IPS-20b (cell line): ENCODE measurements around the gene UBN2.

ENCODE experiments used
- H3K27ac ChIP-seq: one replicate; pipeline ENCODE4 v1.5.1; 2013; ENCODE audit warnings: low read length
- H3K27me3 ChIP-seq: 2 replicates; pipeline ENCODE4 v1.6.1; 2013; ENCODE audit warnings: mild to moderate bottlenecking, low read length, inconsistent platforms; ENCODE audit not compliant: insufficient read depth
- H3K36me3 ChIP-seq: 2 replicates; pipeline ENCODE4 v1.6.1; 2013; ENCODE audit warnings: low read depth, mild to moderate bottlenecking, inconsistent platforms, low read length, moderate library complexity; ENCODE audit not compliant: insufficient read depth
- H3K4me1 ChIP-seq: 2 replicates; pipeline ENCODE4 v1.6.1; 2013; ENCODE audit warnings: mild to moderate bottlenecking, control low read depth, inconsistent platforms, low read length, moderate library complexity; ENCODE audit not compliant: insufficient read depth
- H3K4me3 ChIP-seq: 2 replicates; pipeline ENCODE4 v1.5.1; 2013; ENCODE audit warnings: mild to moderate bottlenecking, low read length, inconsistent platforms
- H3K9ac ChIP-seq: 2 replicates; pipeline ENCODE4 v1.6.1; 2013; ENCODE audit warnings: low read depth, mild to moderate bottlenecking, inconsistent platforms, low read length, moderate library complexity
- H3K9me3 ChIP-seq: 2 replicates; pipeline ENCODE4 v1.6.1; 2013; ENCODE audit warnings: mild to moderate bottlenecking, low read depth, low read length, inconsistent platforms; ENCODE audit not compliant: insufficient read depth

The UBN2 gene

DNA sequence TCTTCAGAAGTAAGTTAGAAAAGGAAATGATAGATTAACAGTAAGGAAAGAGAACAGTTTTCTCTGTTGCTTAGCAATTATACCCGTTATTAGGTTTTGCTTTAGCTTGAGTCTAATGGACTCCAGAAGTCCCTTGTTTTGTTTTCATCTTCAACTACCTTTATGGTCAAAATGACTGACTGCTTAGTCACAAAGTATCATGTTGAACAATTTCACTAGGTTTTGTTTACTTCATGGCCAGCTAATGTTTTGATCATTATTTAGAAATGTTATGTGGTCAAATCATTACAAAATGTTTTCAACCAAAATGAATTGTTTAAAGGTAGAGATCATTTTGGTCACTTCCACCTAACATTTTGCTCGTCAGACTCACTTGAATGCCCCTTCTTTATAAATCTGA lies 1.9 kb downstream of the UBN2 start:
- Histone ChIP-seq H3K36me3 (peaks cover 10% of the 10 kb centered on the region), H3K9ac (no peak overlapping the region), H3K9me3 (no peaks in the 10 kb centered on the region), H3K27ac (no peak overlapping the region), H3K4me1 (peaks cover 4% of the 10 kb centered on the region; the same call in 1 of the 2 replicates), H3K4me3 (peak overlapping the region; percentile 83), H3K27me3 (no peaks in the 10 kb centered on the region)

DNA sequence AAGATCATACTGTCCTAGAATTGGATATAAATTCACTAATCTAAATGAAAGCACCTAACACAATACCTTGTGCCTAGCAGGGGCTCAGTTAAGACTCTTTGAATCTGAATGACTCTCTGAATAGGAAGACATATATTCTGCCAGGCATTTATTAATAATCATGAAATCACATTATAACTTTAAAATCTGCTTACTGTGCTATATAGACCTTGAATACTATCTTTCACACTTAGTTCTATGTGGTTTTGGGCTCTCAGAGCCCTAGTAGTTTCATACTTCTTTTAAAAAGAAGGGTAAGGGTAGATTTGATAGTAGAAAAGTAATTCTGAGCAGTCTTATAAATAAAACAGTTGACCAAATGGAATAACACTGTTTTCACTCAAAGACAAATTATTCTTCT lies 10.2 kb downstream of the UBN2 start:
- H3K27ac ChIP-seq: no peak overlapping the region
- no peaks in the 10 kb centered on the region for H3K4me1 ChIP-seq
- no peak overlapping the region for H3K9ac ChIP-seq
- no peaks in the 10 kb centered on the region for H3K27me3 ChIP-seq
- no peaks in the 10 kb centered on the region for H3K9me3 ChIP-seq
- no peak overlapping the region for H3K4me3 ChIP-seq
- peaks cover 81% of the 10 kb centered on the region for H3K36me3 ChIP-seq

DNA sequence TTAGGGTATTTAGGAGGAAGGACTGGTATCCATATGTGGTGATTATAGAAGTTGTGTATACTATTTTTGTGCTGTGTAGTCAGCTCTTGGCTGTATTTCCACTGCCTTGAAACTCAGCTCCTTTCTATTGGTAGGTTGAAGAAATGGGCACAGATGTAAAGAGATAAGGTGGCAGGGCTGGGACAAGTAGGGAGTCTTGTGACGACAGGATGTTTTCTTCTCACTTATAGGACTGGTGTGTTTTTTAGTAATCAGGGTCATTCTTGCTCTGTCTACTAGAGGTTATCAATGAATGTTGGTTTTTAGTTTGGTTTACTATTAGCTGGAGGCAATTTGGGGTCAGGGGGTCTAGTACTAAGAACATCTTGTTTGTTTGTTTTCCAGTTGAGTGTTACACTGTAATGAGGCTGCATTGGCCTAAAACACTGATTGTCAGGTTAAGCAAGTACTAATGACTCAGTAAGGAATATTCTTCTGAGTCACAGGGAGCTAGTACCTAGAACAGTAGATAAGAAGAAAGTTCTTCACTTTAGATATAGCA lies 11.8 kb downstream of the UBN2 start:
- Histone ChIP-seq H3K36me3 (peaks cover 84% of the 10 kb centered on the region), H3K4me3 (no peak overlapping the region), H3K9me3 (no peaks in the 10 kb centered on the region), H3K27me3 (no peaks in the 10 kb centered on the region), H3K4me1 (no peaks in the 10 kb centered on the region), H3K9ac (no peak overlapping the region), H3K27ac (no peak overlapping the region)

DNA sequence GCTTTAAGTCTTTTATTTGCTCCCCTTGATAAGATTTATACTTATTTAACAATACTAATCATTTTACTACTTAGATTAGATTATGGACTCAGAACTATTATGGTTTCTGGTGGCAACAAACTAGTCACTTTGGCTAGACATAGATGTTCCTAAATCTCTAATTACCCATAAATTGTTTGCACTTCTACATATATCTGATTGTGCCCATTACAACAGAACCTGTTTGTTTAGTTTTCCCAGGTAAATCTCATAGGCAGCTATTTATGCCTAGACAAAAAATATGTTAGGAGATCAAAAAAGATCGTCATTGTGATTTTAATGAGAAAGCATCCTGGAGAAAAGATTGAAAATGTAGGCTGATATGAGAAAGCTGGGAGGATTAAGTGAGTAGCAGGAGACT lies 14.4 kb downstream of the UBN2 start:
- Histone ChIP-seq H3K27me3 (no peaks in the 10 kb centered on the region), H3K4me1 (no peaks in the 10 kb centered on the region), H3K4me3 (no peak overlapping the region), H3K9ac (no peak overlapping the region), H3K36me3 (peaks cover 84% of the 10 kb centered on the region), H3K27ac (no peak overlapping the region), H3K9me3 (no peaks in the 10 kb centered on the region)

DNA sequence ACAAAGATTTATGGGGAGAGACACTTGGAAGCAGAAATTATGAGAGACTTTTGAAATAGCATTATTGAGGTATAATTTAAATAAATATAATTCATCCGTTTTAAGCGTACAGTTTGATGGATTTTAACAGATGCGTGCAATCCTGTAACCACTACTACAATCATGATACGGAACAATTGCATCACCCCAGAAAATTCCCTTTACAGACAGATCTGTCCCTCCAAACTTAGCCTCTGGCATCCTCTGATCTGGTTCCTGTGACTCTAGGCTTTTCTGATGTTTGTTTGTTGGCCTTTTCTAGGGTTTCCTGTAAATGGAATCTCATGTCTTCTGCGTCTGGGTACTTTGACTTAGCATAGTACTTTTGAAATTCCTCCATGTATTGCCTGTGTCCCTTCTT lies 15.5 kb downstream of the UBN2 start:
- Histone ChIP-seq H3K27me3 (no peaks in the 10 kb centered on the region), H3K4me3 (no peak overlapping the region), H3K9ac (no peak overlapping the region), H3K27ac (no peak overlapping the region), H3K36me3 (peaks cover 82% of the 10 kb centered on the region), H3K9me3 (no peaks in the 10 kb centered on the region), H3K4me1 (no peaks in the 10 kb centered on the region)

DNA sequence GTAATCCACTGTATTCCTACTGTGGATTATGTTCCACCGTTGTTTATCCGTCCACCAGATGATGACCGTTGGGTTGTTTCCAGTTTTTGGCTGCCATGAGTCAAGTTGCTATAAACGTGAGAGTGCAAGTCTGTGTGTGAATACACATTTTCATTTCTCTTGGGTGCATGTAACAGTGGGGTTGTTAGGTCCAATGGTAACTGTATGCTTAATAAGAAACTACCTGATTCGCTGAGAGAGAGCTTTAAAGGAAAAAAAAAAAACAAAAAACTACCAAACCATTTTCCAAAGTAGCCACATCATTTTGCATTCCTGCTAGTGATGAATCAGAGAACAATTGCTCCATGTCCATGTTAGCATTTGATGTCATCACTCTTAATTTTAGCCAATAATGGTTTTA lies 15.9 kb downstream of the UBN2 start:
- Histone ChIP-seq H3K4me3 (no peak overlapping the region), H3K9me3 (no peaks in the 10 kb centered on the region), H3K9ac (no peak overlapping the region), H3K36me3 (peaks cover 82% of the 10 kb centered on the region), H3K4me1 (no peaks in the 10 kb centered on the region), H3K27me3 (no peaks in the 10 kb centered on the region), H3K27ac (no peak overlapping the region)

DNA sequence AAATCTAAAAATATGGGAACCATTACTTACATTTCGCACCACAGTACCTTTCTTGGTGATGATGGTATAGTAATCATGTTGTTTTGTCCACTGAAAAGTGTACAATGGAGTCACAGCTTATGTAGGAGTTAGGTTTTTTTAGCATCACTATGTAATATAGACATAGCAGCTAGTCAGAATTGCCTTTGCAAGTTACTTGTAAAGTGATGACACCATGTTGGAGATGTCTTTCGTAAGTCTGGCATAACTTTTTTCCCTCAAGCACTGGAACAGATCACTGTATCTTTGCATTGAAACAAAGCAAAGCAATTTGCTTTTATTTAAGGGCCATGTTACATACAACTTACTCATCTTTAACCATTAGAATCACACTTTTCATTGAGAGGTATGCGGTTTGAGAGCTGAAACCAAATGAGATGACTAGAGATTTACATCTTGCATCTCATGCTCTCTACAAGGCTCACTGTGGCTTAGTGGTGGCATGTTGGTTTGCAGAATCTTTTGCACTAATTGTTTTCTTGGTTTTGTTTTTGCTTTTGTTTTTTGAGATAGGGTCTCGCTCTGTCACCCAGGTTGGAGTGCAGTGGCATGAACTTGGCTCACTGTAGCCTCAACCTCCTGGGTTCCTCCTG lies 18.3 kb downstream of the UBN2 start:
- Histone ChIP-seq H3K9me3 (no peaks in the 10 kb centered on the region), H3K27ac (no peak overlapping the region), H3K9ac (no peak overlapping the region), H3K4me3 (no peak overlapping the region), H3K4me1 (no peaks in the 10 kb centered on the region), H3K27me3 (no peaks in the 10 kb centered on the region), H3K36me3 (peaks cover 82% of the 10 kb centered on the region)

DNA sequence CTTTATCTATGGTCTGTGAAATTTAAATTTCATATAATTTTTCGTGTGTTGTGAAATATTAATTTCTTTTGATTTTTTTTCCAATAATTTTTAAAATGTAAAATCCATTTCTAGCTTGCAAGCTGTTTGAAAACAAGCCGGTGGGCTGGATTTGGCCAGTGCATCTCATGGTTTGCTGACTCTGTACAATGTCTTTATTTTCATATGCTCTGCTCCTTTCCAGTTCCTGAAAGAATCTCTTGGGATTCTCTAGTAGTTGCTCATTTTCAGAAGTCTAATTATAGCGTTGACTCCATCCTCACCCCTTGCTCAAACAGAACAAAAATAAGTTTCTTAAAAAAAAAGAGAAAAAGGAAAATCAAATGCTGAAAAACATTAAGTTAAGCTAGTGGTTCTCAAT lies 21.4 kb downstream of the UBN2 start:
- Histone ChIP-seq H3K36me3 (peaks cover 82% of the 10 kb centered on the region), H3K4me1 (no peaks in the 10 kb centered on the region), H3K9ac (no peak overlapping the region)

DNA sequence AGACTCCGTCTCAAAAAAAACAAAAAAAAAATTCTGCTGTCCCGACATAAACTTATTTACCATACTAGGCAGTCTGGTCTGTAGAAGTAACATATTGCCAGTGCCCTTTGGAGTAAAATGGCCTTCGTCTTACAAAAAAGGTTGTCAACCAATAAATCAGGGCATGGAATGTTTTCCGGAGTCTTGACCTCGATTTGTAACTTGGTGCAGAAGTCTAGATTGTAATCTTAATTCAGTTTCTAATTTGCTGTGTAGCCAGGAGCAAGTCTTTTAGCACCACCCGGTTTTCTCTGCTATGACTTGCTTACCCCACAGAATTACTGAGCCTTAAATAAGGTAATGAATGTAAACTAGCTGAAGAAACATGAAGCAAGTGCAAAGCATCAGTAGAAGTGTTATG lies 23.2 kb downstream of the UBN2 start:
- Histone ChIP-seq H3K9me3 (no peaks in the 10 kb centered on the region), H3K4me1 (no peaks in the 10 kb centered on the region), H3K27me3 (no peaks in the 10 kb centered on the region), H3K36me3 (peaks cover 73% of the 10 kb centered on the region), H3K4me3 (no peak overlapping the region), H3K9ac (no peak overlapping the region), H3K27ac (no peak overlapping the region)

More for the DNA sequence above, 21.4 kb downstream of the UBN2 start:
- H3K27ac ChIP-seq: no peak overlapping the region
- H3K9me3 ChIP-seq: no peaks in the 10 kb centered on the region
- no peaks in the 10 kb centered on the region for H3K27me3 ChIP-seq
- H3K4me3 ChIP-seq: no peak overlapping the region

DNA sequence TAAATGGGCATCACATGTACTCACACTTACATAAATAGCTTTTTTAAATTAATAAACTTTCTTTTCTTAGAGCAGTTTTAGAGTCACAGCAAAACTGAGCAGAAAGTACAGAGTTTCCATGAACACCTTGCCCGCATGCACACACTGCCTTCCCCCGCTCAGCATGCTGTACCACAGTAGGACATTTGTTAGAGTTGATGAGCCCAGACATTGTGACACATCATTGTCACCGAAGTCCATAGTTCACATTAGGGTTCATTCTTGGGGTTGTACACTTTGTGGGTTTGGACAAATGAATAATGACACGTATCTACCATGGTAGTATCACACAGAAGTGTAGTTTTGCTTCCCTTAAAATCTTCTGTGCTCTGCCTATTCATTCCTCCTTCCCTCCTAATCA lies 23.7 kb downstream of the UBN2 start:
- no peak overlapping the region for H3K9ac ChIP-seq
- H3K4me3 ChIP-seq: no peak overlapping the region
- no peak overlapping the region for H3K27ac ChIP-seq
- H3K4me1 ChIP-seq: no peaks in the 10 kb centered on the region
- no peaks in the 10 kb centered on the region for H3K27me3 ChIP-seq
- H3K9me3 ChIP-seq: no peaks in the 10 kb centered on the region
- H3K36me3 ChIP-seq: peaks cover 73% of the 10 kb centered on the region

DNA sequence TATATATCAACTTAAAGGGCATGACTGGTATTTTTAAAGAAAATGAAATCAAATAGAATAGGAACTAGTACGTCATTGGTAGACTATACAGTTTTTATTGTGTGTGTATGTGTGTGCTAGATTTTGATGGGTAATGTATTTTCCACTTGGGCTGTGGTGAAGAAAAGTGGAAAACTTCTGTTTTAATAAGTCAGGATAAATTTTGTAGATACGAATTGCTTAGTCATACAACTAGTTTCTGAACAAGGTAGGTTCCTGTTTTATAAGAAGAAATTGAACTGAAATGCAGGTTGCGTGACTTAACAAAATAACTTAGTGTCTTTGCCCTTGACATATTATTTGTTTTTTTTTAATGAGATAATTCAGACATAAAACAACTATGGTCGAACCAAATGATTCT lies 24.3 kb downstream of the UBN2 start:
- Histone ChIP-seq H3K4me1 (no peaks in the 10 kb centered on the region), H3K9me3 (no peaks in the 10 kb centered on the region), H3K9ac (no peak overlapping the region), H3K27ac (no peak overlapping the region), H3K27me3 (no peaks in the 10 kb centered on the region), H3K36me3 (peaks cover 74% of the 10 kb centered on the region), H3K4me3 (no peak overlapping the region)

DNA sequence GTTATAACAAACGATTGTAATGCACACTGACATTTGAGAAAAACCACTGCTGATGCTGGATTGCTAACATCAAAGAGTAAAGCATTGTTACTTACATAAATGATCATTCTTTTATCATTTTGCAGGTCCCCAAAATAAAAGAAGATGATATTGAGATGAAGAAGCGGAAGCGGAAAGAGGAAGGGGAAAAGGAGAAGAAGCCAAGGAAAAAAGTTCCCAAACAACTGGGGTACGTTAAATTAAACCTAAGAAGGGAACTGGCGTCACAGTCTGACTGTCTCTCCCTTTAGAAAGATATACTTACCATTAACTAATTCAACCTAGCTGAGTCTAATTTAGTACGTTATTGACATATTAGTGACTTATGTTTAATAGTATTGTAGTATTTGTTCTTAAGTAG lies 28.1 kb downstream of the UBN2 start:
- Histone ChIP-seq H3K4me3 (no peak overlapping the region), H3K36me3 (peaks cover 68% of the 10 kb centered on the region), H3K27me3 (no peaks in the 10 kb centered on the region), H3K4me1 (no peaks in the 10 kb centered on the region), H3K27ac (no peak overlapping the region), H3K9me3 (no peaks in the 10 kb centered on the region), H3K9ac (no peak overlapping the region)
